Upper lobe of left lung (tissue), 4 donors: Measurements from ENCODE around the gene CTBP2.

Source experiments
- CTCF ChIP-seq, 6 experiments: fragments of 450-650 bp in 4 of 6; fragments of 200-600 bp in 2 of 6; sonication (generic) in 2 of 6; IDR thresholded peaks; one replicate each; pipeline ENCODE4 v1.5.1; 2016 to 2019; ENCODE audit warnings: antibody characterized with exemption in 6 of 6
- EP300 ChIP-seq, 4 donors: sonication (generic); formaldehyde crosslinking; IDR thresholded peaks; one replicate each; pipeline ENCODE4 v1.5.1; 2017; ENCODE audit warnings: antibody characterized with exemption in 4 of 4, control low read depth in 2 of 4
- POLR2A ChIP-seq, 4 donors: fragments of 450-650 bp; IDR thresholded peaks; one replicate each; pipeline ENCODE4 v1.5.1; 2016 to 2017; ENCODE audit warnings: antibody characterized with exemption in 4 of 4, mild to moderate bottlenecking in 2 of 4
- POLR2AphosphoS5 ChIP-seq, 2 donors: sonication (generic); formaldehyde crosslinking; IDR thresholded peaks; one replicate each; pipeline ENCODE4 v1.5.1; 2017; ENCODE audit warnings: antibody characterized with exemption in 2 of 2

- TF ChIP-seq CTCF (IDR thresholded peaks at IDR 0.05) (no peak), EP300 (IDR thresholded peaks at IDR 0.05) (no peak), POLR2A (IDR thresholded peaks at IDR 0.05) (no peak), POLR2AphosphoS5 (IDR thresholded peaks at IDR 0.05) (no peak)
Measured at GRCh38 chr10:125107166-125107949, 53.0 kb downstream of the CTBP2 start.
